SK-N-SH treated with all-trans-retinoic acid at 6 μM for 48 hours (cell line): ENCODE measurements around the gene MEF2C.

ENCODE experiments used
- ARNTL ChIP-seq: fragments of 450-650 bp; formaldehyde crosslinking; IDR thresholded peaks from 2 replicates; pipeline ENCODE4 v1.5.0; 2020; ENCODE audit warnings: low read depth, mild to moderate bottlenecking, moderate library complexity, borderline replicate concordance
- CSDC2 ChIP-seq: fragments of 250-450 bp; sonication (Bioruptor Pico); IDR thresholded peaks from 2 replicates; pipeline ENCODE4 v1.5.0; 2020; ENCODE audit warnings: mild to moderate bottlenecking, moderate library complexity
- OSR1 ChIP-seq: fragments of 250-450 bp; sonication (Bioruptor Pico); IDR thresholded peaks from 2 replicates; pipeline ENCODE4 v1.8.0; 2022; ENCODE audit warnings: moderate library complexity, mild to moderate bottlenecking, inconsistent platforms
- RARB ChIP-seq: fragments of 250-450 bp; sonication (Bioruptor Pico); IDR thresholded peaks from 2 replicates; pipeline ENCODE4 v1.8.0; 2021; ENCODE audit warnings: mild to moderate bottlenecking, moderate library complexity
- TF ChIP-seq, protein P1 (sequence below): fragments of 250-450 bp; sonication (Bioruptor Pico); IDR thresholded peaks from 2 replicates; pipeline ENCODE4 v1.8.0; 2020; ENCODE audit warnings: mild to moderate bottlenecking, moderate library complexity, borderline replicate concordance
- TF ChIP-seq, protein P2 (sequence below): fragments of 250-450 bp; sonication (Bioruptor Pico); IDR thresholded peaks from 2 replicates; pipeline ENCODE4 v1.5.1; 2020; ENCODE audit warnings: low read depth, mild to moderate bottlenecking, moderate library complexity
- TF ChIP-seq, protein P3 (sequence below): fragments of 250-450 bp; sonication (Bioruptor Pico); IDR thresholded peaks from 2 replicates; pipeline ENCODE4 v1.5.1; 2021; ENCODE audit warnings: mild to moderate bottlenecking, moderate library complexity

DNA sequence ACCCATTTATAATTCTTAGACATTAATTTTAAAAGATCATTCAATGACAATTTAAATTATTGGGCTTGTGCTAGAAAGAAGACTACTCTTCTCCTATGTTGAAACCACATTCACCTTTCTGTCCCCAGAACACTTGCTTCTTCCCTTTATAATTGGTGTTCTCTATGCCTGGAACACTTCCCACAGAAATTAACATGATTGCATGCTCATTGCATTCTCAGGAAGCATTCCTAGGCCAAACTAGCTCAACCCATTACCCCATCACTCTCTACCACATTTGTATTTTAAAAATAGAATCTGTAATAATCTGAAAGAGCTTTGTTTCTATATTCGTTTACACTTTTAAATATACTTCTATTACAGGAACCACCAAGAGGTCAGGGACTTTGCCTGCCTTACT, 184.7 kb downstream of the MEF2C start:
- no peak for TF ChIP-seq ARNTL (CRISPR knock-in tag)
- TF ChIP-seq, protein P1, sequence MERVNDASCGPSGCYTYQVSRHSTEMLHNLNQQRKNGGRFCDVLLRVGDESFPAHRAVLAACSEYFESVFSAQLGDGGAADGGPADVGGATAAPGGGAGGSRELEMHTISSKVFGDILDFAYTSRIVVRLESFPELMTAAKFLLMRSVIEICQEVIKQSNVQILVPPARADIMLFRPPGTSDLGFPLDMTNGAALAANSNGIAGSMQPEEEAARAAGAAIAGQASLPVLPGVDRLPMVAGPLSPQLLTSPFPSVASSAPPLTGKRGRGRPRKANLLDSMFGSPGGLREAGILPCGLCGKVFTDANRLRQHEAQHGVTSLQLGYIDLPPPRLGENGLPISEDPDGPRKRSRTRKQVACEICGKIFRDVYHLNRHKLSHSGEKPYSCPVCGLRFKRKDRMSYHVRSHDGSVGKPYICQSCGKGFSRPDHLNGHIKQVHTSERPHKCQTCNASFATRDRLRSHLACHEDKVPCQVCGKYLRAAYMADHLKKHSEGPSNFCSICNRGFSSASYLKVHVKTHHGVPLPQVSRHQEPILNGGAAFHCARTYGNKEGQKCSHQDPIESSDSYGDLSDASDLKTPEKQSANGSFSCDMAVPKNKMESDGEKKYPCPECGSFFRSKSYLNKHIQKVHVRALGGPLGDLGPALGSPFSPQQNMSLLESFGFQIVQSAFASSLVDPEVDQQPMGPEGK (CRISPR knock-in tag): no peak
- TF ChIP-seq, protein P2, sequence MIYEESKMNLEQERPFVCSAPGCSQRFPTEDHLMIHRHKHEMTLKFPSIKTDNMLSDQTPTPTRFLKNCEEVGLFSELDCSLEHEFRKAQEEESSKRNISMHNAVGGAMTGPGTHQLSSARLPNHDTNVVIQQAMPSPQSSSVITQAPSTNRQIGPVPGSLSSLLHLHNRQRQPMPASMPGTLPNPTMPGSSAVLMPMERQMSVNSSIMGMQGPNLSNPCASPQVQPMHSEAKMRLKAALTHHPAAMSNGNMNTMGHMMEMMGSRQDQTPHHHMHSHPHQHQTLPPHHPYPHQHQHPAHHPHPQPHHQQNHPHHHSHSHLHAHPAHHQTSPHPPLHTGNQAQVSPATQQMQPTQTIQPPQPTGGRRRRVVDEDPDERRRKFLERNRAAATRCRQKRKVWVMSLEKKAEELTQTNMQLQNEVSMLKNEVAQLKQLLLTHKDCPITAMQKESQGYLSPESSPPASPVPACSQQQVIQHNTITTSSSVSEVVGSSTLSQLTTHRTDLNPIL: no peak
- no peak for TF ChIP-seq RARB (CRISPR knock-in tag)
- no peak for TF ChIP-seq CSDC2
- TF ChIP-seq, protein P3, sequence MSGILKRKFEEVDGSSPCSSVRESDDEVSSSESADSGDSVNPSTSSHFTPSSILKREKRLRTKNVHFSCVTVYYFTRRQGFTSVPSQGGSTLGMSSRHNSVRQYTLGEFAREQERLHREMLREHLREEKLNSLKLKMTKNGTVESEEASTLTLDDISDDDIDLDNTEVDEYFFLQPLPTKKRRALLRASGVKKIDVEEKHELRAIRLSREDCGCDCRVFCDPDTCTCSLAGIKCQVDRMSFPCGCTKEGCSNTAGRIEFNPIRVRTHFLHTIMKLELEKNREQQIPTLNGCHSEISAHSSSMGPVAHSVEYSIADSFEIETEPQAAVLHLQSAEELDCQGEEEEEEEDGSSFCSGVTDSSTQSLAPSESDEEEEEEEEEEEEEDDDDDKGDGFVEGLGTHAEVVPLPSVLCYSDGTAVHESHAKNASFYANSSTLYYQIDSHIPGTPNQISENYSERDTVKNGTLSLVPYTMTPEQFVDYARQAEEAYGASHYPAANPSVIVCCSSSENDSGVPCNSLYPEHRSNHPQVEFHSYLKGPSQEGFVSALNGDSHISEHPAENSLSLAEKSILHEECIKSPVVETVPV (CRISPR knock-in tag): no peak
- no peak for TF ChIP-seq OSR1 (CRISPR knock-in tag)
